WTC11 (cell line): ENCODE results near the gene C13orf46. TPM values are rescaled to one million over a fixed set of nuclear protein-coding genes. Genes with fewer than 3 reads are reported as not detected.
A peak's percentile ranks its signal among the peaks of the same experiment; 100 is the strongest.

Experiments
- ATAC-seq: fragments of 200-7000 bp; cut with Tn5 transposase; 2 replicates; pipeline ENCODE4 v1.10.0; 2021; ENCODE audit warnings: mild to moderate bottlenecking, moderate library complexity
- CTCF ChIA-PET: fragments of 300-600 bp; sonication (Branson Sonifier 250); formaldehyde crosslinking; loops from one replicate; lab custom pipeline; 2021; ENCODE audit warnings: antibody characterized with exemption; lab: Charles Lee
- POLR2A ChIA-PET: fragments of 350-600 bp; sonication (Branson Sonifier 250); formaldehyde crosslinking; loops from one replicate; lab custom pipeline; 2021; ENCODE audit warnings: antibody characterized with exemption; lab: Charles Lee
- DNase-seq: peaks from one replicate; pipeline ENCODE4 v3.0.0; 2021; ENCODE audit warnings: low spot score
- H3K27ac Mint-ChIP-seq: 2 replicates; pipeline ENCODE4 v1.8.0; 2021; ENCODE audit warnings: mixed read lengths
- H3K27me3 Mint-ChIP-seq: 2 replicates; pipeline ENCODE4 v1.8.0; 2021; ENCODE audit warnings: low read depth, mild to moderate bottlenecking, moderate library complexity, mixed read lengths
- H3K36me3 Mint-ChIP-seq: 2 replicates; pipeline ENCODE4 v1.8.0; 2021; ENCODE audit warnings: mixed read lengths
- H3K4me1 Mint-ChIP-seq: 2 replicates; pipeline ENCODE4 v1.8.0; 2022; ENCODE audit warnings: mixed read lengths
- H3K4me3 Mint-ChIP-seq: 2 replicates; pipeline ENCODE4 v1.8.0; 2021; ENCODE audit warnings: mild to moderate bottlenecking, moderate library complexity, mixed read lengths
- H3K9me3 Mint-ChIP-seq: 2 replicates; pipeline ENCODE4 v1.8.0; 2021; ENCODE audit warnings: mixed read lengths
- CBFB ChIP-seq: sonication (generic); formaldehyde crosslinking; IDR thresholded peaks from 2 replicates; pipeline ENCODE4 v1.8.1; 2022; ENCODE audit warnings: mild to moderate bottlenecking, low read depth, missing genetic modification reagents
- CREB1 ChIP-seq: sonication (generic); formaldehyde crosslinking; IDR thresholded peaks from 2 replicates; pipeline ENCODE4 v1.8.0; 2023; ENCODE audit warnings: mild to moderate bottlenecking, missing genetic modification reagents
- ELF4 ChIP-seq: sonication (generic); formaldehyde crosslinking; IDR thresholded peaks from 2 replicates; pipeline ENCODE4 v1.8.1; 2022; ENCODE audit warnings: low read depth, mild to moderate bottlenecking, moderate library complexity, missing genetic modification reagents
- FOXK1 ChIP-seq: sonication (generic); formaldehyde crosslinking; IDR thresholded peaks from 2 replicates; pipeline ENCODE4 v1.8.0; 2022; ENCODE audit warnings: mild to moderate bottlenecking, moderate library complexity, missing genetic modification reagents
- FOXP1 ChIP-seq: sonication (generic); formaldehyde crosslinking; IDR thresholded peaks from 2 replicates; pipeline ENCODE4 v1.8.0; 2022; ENCODE audit warnings: missing genetic modification reagents, mild to moderate bottlenecking, moderate library complexity, borderline replicate concordance
- GABPB1 ChIP-seq: sonication (generic); formaldehyde crosslinking; IDR thresholded peaks from 2 replicates; pipeline ENCODE4 v1.8.1; 2023; ENCODE audit warnings: mild to moderate bottlenecking, missing genetic modification reagents
- GRHL2 ChIP-seq: fragments of 250-450 bp; sonication (Bioruptor Pico); IDR thresholded peaks from 2 replicates; pipeline ENCODE4 v1.8.0; 2022; ENCODE audit warnings: mild to moderate bottlenecking, moderate library complexity; ENCODE audit not compliant: insufficient replicate concordance, severe bottlenecking
- HMGA2 ChIP-seq: fragments of 250-450 bp; sonication (Bioruptor Pico); IDR thresholded peaks from 2 replicates; pipeline ENCODE4 v1.4.0; 2021; ENCODE audit warnings: mild to moderate bottlenecking, moderate library complexity
- IRF2 ChIP-seq: sonication (generic); formaldehyde crosslinking; IDR thresholded peaks from 2 replicates; pipeline ENCODE4 v1.8.0; 2022; ENCODE audit warnings: low read depth, missing genetic modification reagents, borderline replicate concordance
- JUN ChIP-seq: sonication (generic); formaldehyde crosslinking; IDR thresholded peaks from 2 replicates; pipeline ENCODE4 v1.8.0; 2023; ENCODE audit warnings: mild to moderate bottlenecking, missing genetic modification reagents
- PRRX2 ChIP-seq: fragments of 250-450 bp; sonication (Bioruptor Pico); IDR thresholded peaks from 2 replicates; pipeline ENCODE4 v1.8.0; 2021; ENCODE audit warnings: mild to moderate bottlenecking
- TEAD1 ChIP-seq: sonication (generic); formaldehyde crosslinking; IDR thresholded peaks from 2 replicates; pipeline ENCODE4 v1.8.0; 2022; ENCODE audit warnings: mild to moderate bottlenecking, missing genetic modification reagents
- TEAD4 ChIP-seq: sonication (generic); formaldehyde crosslinking; IDR thresholded peaks from 2 replicates; pipeline ENCODE4 v1.8.0; 2022; ENCODE audit warnings: mild to moderate bottlenecking, missing genetic modification reagents
- ZNF121 ChIP-seq: sonication (generic); formaldehyde crosslinking; IDR thresholded peaks from 2 replicates; pipeline ENCODE4 v1.8.0; 2023; ENCODE audit warnings: missing genetic modification reagents
- total RNA-seq: library from RNA; stranded (reverse); gene quantifications from 3 replicates; pipeline ENCODE4 v1.2.3, GENCODE V29; 2021
- TF ChIP-seq, protein P1 (sequence below): sonication (generic); formaldehyde crosslinking; IDR thresholded peaks from 2 replicates; pipeline ENCODE4 v1.8.1; 2023; ENCODE audit warnings: mild to moderate bottlenecking, missing genetic modification reagents
- TF ChIP-seq, protein P2 (sequence below): sonication (generic); formaldehyde crosslinking; IDR thresholded peaks from 2 replicates; pipeline ENCODE4 v1.8.1; 2022; ENCODE audit warnings: mild to moderate bottlenecking, missing genetic modification reagents, moderate library complexity, borderline replicate concordance
- TF ChIP-seq, protein P3 (sequence below): sonication (generic); formaldehyde crosslinking; IDR thresholded peaks from 2 replicates; pipeline ENCODE4 v1.8.1; 2022; ENCODE audit warnings: mild to moderate bottlenecking, moderate library complexity, missing genetic modification reagents
- TF ChIP-seq, protein P4 (sequence below): sonication (generic); formaldehyde crosslinking; IDR thresholded peaks from 2 replicates; pipeline ENCODE4 v1.8.1; 2023; ENCODE audit warnings: mild to moderate bottlenecking, moderate library complexity, missing genetic modification reagents
- TF ChIP-seq, protein P5 (sequence below): sonication (generic); formaldehyde crosslinking; conservative IDR thresholded peaks from 2 replicates; pipeline ENCODE4 v1.8.1; 2023; ENCODE audit warnings: mild to moderate bottlenecking, low read depth, missing genetic modification reagents, moderate library complexity
- TF ChIP-seq, protein P6 (sequence below): sonication (generic); formaldehyde crosslinking; IDR thresholded peaks from 2 replicates; pipeline ENCODE4 v1.8.0; 2022; ENCODE audit warnings: mild to moderate bottlenecking, missing genetic modification reagents

C13orf46 gene
- total RNA-seq, 1 experiment from 2014 or later, result 0.50 TPM

DNA sequence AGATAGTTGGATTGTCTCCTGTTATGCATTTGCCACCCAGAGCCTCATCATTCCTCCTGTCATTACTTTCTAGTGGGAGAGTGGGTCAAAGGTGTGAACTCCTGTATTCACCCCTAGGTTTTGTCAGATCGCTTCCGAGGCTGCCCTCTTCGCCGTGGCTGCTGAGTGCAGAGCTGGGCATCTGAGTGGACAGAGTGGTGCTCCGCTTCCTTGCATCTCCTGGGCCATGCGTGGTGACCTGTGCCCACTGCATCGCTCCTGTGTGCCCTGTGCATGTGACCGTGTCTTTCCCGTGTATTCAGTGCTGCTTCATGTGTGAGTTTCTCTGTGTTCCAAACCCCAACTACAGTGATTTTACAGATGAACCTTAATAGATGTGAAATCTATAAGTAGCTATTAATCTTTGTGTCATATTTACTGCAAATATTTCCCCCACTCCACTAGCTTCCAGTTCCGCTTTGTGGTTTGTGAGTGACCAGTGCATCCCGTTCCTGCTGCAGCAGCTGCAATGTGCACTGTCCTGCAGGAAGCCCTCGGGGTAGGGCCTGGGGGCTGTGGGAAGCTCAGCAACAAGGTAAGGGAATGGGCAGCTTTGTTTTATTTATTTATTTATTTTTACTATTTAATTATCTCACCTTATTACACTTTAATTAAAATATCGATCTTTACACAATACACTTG, 53.1 kb downstream of the C13orf46 start:
- H3K27ac Mint-ChIP-seq, result no peak overlapping the region
- CTCF ChIA-PET, result interaction anchor here (1.1 kb wide), 1 partner anchor 16 kb away, joined by 3 read pairs; no protein-coding TSS in a partner anchor
- peak; percentile 3 for DNase-seq

More for the DNA sequence above, 53.1 kb downstream of the C13orf46 start:
- no peaks in the 10 kb centered on the region; the same call in 1 of the 2 replicates for H3K27me3 Mint-ChIP-seq
- POLR2A ChIA-PET, result no interaction called here
- TF ChIP-seq, protein P1, sequence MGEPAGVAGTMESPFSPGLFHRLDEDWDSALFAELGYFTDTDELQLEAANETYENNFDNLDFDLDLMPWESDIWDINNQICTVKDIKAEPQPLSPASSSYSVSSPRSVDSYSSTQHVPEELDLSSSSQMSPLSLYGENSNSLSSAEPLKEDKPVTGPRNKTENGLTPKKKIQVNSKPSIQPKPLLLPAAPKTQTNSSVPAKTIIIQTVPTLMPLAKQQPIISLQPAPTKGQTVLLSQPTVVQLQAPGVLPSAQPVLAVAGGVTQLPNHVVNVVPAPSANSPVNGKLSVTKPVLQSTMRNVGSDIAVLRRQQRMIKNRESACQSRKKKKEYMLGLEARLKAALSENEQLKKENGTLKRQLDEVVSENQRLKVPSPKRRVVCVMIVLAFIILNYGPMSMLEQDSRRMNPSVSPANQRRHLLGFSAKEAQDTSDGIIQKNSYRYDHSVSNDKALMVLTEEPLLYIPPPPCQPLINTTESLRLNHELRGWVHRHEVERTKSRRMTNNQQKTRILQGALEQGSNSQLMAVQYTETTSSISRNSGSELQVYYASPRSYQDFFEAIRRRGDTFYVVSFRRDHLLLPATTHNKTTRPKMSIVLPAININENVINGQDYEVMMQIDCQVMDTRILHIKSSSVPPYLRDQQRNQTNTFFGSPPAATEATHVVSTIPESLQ, result no peak
- TF ChIP-seq JUN (no peak), FOXK1 (CRISPR knock-in tag) (no peak), FOXP1 (no peak), IRF2 (CRISPR knock-in tag) (no peak), ELF4 (CRISPR knock-in tag) (no peak), HMGA2 (CRISPR knock-in tag) (no peak), TEAD1 (no peak), GRHL2 (CRISPR knock-in tag) (no peak), CBFB (CRISPR knock-in tag) (no peak), CREB1 (CRISPR knock-in tag) (no peak), TEAD4 (CRISPR knock-in tag) (no peak), GABPB1 (CRISPR knock-in tag) (no peak), PRRX2 (no peak), ZNF121 (CRISPR knock-in tag) (no peak)
- TF ChIP-seq, protein P2, sequence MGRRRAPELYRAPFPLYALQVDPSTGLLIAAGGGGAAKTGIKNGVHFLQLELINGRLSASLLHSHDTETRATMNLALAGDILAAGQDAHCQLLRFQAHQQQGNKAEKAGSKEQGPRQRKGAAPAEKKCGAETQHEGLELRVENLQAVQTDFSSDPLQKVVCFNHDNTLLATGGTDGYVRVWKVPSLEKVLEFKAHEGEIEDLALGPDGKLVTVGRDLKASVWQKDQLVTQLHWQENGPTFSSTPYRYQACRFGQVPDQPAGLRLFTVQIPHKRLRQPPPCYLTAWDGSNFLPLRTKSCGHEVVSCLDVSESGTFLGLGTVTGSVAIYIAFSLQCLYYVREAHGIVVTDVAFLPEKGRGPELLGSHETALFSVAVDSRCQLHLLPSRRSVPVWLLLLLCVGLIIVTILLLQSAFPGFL, result no peak
- TF ChIP-seq, protein P3, sequence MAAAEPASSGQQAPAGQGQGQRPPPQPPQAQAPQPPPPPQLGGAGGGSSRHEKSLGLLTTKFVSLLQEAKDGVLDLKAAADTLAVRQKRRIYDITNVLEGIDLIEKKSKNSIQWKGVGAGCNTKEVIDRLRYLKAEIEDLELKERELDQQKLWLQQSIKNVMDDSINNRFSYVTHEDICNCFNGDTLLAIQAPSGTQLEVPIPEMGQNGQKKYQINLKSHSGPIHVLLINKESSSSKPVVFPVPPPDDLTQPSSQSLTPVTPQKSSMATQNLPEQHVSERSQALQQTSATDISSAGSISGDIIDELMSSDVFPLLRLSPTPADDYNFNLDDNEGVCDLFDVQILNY (CRISPR knock-in tag), result no peak
- TF ChIP-seq, protein P4, sequence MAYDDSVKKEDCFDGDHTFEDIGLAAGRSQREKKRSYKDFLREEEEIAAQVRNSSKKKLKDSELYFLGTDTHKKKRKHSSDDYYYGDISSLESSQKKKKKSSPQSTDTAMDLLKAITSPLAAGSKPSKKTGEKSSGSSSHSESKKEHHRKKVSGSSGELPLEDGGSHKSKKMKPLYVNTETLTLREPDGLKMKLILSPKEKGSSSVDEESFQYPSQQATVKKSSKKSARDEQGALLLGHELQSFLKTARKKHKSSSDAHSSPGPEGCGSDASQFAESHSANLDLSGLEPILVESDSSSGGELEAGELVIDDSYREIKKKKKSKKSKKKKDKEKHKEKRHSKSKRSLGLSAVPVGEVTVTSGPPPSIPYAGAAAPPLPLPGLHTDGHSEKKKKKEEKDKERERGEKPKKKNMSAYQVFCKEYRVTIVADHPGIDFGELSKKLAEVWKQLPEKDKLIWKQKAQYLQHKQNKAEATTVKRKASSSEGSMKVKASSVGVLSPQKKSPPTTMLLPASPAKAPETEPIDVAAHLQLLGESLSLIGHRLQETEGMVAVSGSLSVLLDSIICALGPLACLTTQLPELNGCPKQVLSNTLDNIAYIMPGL, result no peak
- TF ChIP-seq, protein P5, sequence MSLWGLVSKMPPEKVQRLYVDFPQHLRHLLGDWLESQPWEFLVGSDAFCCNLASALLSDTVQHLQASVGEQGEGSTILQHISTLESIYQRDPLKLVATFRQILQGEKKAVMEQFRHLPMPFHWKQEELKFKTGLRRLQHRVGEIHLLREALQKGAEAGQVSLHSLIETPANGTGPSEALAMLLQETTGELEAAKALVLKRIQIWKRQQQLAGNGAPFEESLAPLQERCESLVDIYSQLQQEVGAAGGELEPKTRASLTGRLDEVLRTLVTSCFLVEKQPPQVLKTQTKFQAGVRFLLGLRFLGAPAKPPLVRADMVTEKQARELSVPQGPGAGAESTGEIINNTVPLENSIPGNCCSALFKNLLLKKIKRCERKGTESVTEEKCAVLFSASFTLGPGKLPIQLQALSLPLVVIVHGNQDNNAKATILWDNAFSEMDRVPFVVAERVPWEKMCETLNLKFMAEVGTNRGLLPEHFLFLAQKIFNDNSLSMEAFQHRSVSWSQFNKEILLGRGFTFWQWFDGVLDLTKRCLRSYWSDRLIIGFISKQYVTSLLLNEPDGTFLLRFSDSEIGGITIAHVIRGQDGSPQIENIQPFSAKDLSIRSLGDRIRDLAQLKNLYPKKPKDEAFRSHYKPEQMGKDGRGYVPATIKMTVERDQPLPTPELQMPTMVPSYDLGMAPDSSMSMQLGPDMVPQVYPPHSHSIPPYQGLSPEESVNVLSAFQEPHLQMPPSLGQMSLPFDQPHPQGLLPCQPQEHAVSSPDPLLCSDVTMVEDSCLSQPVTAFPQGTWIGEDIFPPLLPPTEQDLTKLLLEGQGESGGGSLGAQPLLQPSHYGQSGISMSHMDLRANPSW (CRISPR knock-in tag), result no peak
- TF ChIP-seq, protein P6, sequence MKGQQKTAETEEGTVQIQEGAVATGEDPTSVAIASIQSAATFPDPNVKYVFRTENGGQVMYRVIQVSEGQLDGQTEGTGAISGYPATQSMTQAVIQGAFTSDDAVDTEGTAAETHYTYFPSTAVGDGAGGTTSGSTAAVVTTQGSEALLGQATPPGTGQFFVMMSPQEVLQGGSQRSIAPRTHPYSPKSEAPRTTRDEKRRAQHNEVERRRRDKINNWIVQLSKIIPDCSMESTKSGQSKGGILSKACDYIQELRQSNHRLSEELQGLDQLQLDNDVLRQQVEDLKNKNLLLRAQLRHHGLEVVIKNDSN (CRISPR knock-in tag), result no peak
- H3K4me3 Mint-ChIP-seq, result no peak overlapping the region
- peaks cover 10% of the 10 kb centered on the region for H3K36me3 Mint-ChIP-seq
- H3K9me3 Mint-ChIP-seq, result peaks cover 18% of the 10 kb centered on the region
- ATAC-seq, result no peak
- peaks cover 10% of the 10 kb centered on the region for H3K4me1 Mint-ChIP-seq
